GM21423 (cell line): ENCODE results near the gene SNRK.

ENCODE experiments used
- ATAC-seq: cut with Tn5 transposase; IDR thresholded peaks from one replicate; pipeline ENCODE4 v1.9.1; 2021; ENCODE audit warnings: mild to moderate bottlenecking, moderate library complexity; ENCODE audit not compliant: unreplicated experiment

Gene SNRK

GRCh38 chr3:43370293-43370980 is 84.1 kb downstream of the SNRK start:
- ATAC-seq = no peak

- ATAC-seq = no peak
Observed at GRCh38 chr3:43371494-43371893, 85.2 kb downstream of the SNRK start.

GRCh38 chr3:43372007-43372740 is 85.8 kb downstream of the SNRK start:
- no peak for ATAC-seq

DNA sequence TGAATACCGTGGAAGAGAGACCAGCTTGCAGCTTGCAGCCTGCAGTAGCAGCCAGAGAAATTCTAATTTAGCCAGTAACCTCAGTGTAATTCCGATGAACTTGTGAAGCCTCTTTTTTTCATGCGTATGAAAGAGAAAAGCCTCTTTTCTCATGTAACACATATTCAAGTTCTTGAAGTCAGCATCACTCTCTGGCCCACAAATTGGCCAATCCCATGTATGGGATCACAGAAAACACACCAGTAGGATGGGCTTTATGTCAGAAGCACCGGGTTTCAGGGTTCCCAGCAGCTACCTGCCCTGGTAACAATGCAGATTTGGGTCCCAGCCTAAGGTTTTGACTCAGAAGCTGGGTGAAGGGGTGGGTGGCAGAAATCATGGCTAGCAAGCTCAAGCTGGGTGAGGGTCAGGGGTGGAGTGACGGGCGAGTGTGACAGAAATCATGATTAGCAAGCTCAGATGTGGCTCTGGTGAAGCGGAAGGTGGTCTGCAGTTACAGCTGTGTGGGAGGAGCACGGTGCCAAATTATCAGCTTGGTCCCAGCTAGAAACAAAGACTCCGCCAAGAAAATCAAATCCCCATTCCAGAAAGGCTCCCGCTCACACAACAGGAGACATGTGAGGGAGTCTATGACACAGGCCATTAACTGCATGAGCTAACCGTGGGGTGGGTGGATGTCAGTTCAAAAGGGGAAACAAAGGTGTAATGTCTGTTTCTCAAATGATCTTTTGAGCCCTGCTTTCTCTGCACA is 86.6 kb downstream of the SNRK start:
- no peak for ATAC-seq

DNA sequence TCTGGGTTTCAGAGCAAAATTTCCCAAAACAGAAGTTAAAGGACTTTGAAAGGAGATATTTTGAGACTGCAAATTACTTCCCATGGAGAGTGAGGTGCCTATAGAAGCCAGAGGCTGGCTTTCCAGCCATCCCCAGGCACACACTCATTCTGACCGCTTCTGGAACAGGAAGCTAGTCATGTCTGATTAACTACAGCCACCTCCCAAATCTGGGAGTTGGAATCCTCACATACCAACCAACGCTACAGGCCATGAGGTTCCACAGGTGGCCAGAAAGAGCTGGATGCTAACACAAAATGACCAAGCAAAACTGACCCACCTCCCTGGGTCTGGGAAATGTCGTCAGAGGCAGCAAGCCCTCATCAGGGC is 87.2 kb downstream of the SNRK start:
- no peak for ATAC-seq

DNA sequence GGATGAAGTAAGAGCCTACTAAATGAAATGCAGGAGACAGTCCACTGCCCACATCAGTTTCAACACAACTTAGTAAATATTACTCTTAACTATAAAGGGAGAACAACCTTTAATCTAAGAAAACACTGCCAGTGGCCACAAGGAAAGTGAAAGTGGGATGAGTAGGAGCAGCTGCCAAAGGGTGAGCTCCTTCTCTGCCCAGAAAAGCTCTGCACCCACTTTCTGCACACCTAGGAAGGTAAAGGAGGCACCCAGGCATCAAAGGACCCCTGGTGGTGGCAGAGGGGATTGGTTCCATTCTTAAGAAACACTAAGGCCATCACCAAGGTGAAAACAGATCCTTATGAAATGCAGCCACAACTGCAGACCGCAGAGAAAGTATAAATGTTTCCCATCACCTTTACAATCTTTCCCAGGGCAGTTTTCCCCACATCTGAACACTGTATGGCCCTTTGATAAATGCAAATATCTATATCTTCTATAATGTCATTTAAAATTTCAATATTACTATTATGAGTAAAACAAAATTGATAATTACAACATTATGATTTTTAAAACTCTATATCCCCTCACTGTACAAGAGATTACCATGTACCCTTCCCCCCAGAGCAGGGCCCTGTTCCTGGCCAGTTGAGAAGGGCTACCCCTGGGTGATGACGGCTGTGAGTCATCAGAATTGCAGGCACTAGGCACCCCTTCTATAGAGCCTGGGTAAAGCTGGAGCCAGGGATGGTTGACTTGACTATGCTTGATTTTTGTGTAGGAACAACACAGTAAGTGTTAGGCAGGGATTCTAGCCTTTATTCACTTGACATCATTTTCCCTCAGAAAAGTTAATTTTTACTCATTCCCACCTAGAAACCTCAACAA is 92.0 kb downstream of the SNRK start:
- ATAC-seq = no peak

DNA sequence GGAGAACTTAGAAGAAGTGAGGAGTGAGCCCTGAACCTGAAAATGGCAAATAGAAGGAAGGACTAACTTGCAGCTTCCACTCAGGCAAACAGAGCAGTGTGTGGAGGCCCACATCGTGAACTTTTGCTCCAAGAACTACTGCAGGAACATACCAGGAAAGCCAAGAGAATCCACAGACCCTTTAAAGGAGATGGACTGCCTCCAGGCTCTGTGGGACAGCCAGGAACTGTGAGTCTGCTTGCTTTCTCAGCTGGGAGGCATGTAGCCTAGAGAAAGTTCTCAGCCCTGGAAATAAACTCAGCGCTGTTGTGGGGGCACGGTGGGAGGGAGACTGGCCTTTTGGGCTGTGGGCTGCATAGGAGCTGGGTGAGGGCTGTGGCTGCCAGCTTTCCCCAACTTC is 93.0 kb downstream of the SNRK start:
- no peak for ATAC-seq

- ATAC-seq = no peak
Observed at GRCh38 chr3:43388175-43388574, 101.8 kb downstream of the SNRK start.

DNA sequence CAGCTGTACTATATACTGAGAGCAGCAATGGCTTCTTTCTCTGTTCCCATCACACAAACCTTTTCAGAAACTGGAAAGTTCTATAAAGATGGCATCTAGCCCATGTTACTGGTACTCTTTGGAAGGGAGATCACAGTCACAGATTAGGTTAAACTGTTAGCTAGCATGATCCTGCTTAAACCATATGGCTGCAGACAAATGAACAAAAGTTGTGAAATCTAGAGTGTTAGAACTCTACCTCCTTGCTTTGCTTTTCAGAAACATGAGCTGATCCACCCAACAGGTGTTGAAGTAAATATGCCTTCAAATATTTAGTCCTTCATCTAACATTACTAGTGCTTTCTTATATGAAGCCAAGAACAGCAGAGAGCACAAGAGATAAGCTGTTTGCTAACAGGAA is 102.6 kb downstream of the SNRK start:
- no peak for ATAC-seq

GRCh38 chr3:43389388-43390254 is 103.3 kb downstream of the SNRK start:
- ATAC-seq = peak; percentile 70

GRCh38 chr3:43390255-43390588 is 103.9 kb downstream of the SNRK start:
- ATAC-seq = no peak

DNA sequence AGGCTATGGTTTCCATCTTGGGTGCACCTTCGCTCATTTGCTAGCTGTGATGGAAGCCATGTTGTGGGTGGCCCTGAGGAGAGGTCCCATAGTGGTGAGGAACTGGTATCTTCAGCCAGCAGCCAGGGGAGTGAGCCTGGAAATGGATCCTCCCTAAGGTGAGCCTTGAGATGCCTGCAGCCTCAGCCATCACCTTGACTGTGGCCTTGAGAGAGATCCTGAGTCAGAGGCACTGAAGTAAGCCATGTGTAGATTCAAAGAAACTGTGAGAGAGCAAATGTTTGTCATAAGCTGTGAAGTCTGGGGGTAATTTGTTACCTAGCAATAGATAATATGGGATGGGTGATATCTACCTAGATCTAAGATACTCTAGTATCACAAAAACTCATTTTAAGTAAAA is 105.3 kb downstream of the SNRK start:
- no peak for ATAC-seq

- no peak for ATAC-seq
Observed at GRCh38 chr3:43394041-43394554, 107.8 kb downstream of the SNRK start.

- no peak for ATAC-seq
Observed at GRCh38 chr3:43399034-43399433, 112.7 kb downstream of the SNRK start.

DNA sequence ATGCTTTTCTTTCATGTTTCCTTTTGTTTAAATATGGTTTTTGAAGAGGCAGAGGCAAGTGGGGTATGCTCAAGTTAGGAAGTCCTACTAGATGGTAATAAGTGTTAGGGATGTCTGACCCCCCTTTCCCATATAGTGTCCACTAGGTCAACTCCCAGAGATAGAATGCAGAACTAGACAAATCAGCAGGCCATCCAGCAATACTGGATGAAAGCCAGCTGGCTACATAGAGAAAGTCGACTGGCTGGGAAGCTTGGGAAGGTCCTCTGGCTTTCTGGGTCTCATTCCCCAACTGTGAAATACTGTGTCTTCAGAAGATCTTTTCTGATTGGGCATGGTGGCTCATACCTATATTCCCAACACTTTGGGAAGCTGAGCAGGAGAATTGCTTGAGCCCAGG is 113.8 kb downstream of the SNRK start:
- ATAC-seq = no peak
